Stimulated activated CD8-positive, alpha-beta memory T cell treated with anti-CD3 and anti-CD28 coated beads, Interleukin-2, amount 100 ng/mL, for 48 hours (primary cell): ENCODE data around the gene DGUOK.
"Not testable (repeated sequence)": the region's sequence is repeated elsewhere in the genome, so short reads cannot be mapped to it uniquely, and the experiment has no call there.

Experiments
- DNase-seq, 2 donors: peaks; one replicate each; pipeline ENCODE4 v3.0.0-alpha.2; 2020; ENCODE audit warnings: low read depth in 2 of 2

DGUOK gene

GRCh38 chr2:73920577-73921545, 5.8 kb upstream of the DGUOK start:
- DNase-seq, result peak; percentile 32 to 33

DNA sequence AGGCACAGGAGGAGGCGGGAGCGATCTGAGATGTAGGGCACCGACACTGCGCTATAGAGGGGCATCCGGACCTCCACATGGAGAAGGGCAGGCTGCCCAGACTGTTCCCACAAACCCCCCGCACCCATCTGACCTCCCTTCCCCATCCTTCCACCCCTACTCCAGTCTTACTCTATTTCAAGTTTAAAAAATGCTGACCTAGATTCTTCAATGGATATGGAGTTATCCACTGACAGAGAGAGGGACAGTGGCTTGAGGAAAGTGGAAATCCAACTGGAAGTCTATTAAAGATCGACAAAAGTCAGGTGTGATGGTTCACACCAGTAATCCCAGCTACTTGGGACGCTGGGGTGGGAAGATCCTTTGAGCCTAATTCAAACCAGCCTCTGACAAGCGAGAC, 5.1 kb upstream of the DGUOK start:
- no peak for DNase-seq

DNA sequence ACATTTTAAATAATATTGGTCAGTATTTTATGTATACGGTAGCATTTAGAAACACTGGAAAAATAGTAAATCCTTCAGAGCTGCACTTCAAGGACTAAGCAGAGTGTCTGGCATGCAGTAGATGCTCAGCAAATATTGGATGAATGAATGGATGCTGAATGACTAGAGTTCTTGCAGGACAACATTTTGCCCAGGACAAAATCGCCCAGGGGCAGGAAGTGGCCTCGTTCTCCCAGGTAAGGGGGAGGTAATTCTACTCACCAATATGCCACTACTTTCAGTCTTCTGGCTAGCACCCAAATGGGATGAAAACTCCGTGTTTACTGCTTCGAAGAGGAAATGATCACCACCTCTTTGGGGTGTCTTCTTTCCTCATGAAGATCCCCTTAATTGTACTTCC, 4.0 kb upstream of the DGUOK start:
- DNase-seq, result no peak

DNA sequence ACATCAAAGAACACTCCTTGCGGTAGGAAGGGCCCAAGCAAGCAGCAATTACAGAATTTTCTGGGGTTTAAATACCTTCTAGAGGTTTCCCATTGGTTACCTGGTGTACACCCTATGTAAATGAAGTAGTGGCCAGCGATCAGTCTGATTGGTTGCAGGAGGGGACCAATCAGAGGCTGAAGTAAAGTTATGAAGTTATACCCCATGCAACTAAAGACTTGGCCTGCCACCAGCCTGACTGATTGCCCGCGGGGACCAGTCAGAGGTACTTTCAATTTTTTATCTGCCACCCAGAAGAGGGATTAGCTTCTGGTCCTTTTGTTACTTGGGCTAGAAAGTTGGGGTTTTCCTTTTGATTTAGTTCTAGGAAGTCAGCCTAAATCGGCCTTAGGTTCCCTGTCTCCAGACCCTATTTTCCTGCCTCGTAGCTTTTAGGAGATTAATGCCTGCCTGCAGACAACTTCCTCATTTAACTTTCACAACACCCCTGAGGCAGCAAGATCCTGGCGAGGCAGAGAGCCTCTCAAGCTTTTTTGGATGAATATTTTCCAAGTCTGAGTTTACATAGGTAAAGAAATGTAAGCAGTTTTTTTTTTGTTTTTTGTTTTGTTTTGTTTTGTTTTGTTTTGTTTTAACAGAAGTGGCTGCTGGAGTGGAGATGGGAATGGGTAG, 1.5 kb upstream of the DGUOK start:
- no peak for DNase-seq

GRCh38 chr2:73925853-73926492, 707 bp upstream of the DGUOK start:
- no peak for DNase-seq

- no peak for DNase-seq
Observed at GRCh38 chr2:73927344-73927743, 664 bp downstream of the DGUOK start.

- no peak for DNase-seq
Observed at GRCh38 chr2:73928963-73929347, 2.3 kb downstream of the DGUOK start.

- DNase-seq, result no peak
Observed at GRCh38 chr2:73930386-73930785, 3.7 kb downstream of the DGUOK start.

GRCh38 chr2:73931531-73932500, 5.1 kb downstream of the DGUOK start:
- peak; percentile 7 to 16 for DNase-seq

- no peak for DNase-seq
Observed at GRCh38 chr2:73933194-73933593, 6.5 kb downstream of the DGUOK start.

DNA sequence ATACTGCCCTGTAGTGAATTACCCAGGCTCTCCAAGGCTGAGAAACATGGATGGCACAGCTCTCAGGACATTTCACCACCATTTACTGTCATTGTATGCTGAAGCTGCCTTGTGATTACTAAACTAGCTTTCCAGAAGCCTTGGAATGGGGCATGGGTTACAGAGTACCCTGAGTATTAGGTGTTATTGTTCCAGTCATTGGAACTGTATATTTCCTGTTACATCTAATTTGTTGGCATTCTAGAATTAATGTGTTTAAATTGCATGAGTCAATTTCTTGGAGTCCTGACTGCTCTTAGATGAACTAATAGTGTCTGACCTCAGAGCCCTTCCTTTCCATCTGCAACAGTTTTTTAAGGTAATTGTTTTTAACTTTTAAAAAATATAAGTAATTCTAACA, 9.0 kb downstream of the DGUOK start:
- DNase-seq, result no peak

DNA sequence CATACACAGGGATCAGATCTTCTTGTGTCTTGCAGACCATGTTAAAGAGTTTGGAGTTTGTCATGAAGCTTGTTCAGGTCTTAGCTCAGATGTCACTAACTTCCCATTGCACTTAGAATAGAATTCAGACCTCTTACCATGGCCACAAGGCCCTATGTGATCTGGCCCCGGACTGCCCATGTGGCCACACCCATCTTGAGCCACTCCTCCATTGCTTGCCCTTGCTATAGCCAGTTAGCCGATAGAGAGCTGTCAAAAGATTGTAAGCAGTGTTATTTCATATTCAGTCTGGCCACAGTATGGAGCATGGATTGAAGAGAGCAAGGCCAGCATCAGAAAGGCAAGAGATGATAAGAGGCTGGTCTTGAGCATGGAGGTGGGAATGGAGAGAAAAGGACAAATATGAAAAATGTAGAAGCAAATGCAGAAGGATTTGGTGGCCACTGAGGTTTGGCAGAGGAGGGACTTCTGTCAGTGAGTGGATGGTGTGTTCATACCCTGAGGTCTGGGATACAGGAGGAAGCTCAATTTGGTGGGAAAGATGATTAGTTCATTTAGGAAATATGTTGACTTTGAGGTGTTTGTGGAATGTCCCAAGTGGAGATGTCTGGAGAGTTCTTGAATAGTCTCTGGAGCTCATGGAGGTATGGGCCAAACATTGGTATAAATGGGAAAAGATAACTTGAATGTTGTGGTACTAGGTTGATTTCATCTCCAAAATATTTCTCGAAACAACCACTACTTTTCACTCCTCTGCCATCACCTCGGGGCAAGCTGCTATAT, 10.6 kb downstream of the DGUOK start:
- DNase-seq, result no peak

DNA sequence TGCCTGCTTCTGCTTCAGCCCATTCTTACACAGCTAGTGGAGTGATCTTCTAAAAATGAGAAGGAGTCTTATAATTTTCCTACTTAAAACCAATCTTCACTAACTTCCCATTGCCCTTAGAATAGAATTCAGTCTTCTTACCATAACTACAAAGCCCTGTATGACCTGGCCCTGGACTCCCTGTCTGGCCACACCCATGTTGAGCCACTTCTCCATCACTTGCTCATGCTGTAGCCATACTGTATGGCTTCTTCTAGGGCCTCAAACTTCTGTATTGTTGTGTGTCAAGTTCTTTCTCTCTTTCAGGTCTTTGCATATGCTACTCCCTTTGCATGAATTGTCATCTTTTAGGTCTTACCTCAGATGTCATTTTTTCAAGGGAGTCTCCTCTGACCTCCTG, 11.2 kb downstream of the DGUOK start:
- DNase-seq, result no peak

DNA sequence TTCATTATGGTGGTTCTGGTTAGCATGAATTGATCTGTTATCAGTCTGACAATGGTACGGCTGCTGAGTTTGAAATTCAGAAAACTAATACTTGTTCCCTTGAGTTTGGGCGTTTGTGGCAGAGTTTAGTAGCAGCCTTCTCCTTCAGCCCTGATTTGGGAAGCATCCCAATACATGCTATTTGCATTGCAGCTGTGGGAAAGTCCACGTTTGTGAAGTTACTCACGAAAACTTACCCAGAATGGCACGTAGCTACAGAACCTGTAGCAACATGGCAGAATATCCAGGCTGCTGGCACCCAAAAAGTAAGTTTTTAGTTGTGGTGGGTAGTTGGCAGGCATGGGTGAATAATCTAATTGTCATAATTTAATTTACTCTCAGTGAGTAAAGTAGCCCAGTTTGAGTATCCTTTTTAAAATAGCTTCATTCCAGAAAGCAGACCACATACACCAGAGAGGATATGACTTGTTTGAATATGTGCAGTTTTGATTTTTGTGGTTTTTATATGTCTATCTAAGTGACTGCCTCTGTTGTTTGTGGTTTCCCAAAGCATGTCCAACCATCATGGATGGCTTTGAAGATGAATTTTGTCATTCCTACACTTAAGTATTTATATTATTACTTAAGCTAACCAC, 12.2 kb downstream of the DGUOK start:
- no peak for DNase-seq

- no peak for DNase-seq
Observed at GRCh38 chr2:73939419-73939818, 12.7 kb downstream of the DGUOK start.

DNA sequence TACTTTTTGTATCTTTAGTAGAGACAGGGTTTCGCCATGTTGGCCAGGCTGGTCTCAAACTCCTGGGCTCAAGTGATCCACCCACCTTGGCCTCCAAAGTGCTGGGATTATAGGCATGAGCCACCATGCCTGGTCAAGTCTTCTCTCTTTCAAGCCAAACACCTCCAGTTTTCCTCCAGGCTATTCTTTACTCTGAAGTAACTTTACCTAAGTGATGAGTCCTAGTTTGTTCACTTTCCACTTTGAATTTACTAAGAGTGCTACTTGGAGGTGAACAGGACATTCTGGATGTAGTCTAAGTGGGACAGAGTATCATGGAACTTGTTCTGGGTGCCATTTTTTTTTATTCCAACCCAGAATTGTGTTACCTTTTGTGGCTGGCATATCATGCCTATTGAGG, 13.4 kb downstream of the DGUOK start:
- DNase-seq, result not testable (repeated sequence)

- no peak for DNase-seq
Observed at GRCh38 chr2:73942664-73943063, 16.0 kb downstream of the DGUOK start.

GRCh38 chr2:73944714-73945113, 18.0 kb downstream of the DGUOK start:
- no peak for DNase-seq

GRCh38 chr2:73946215-73946614, 19.5 kb downstream of the DGUOK start:
- no peak for DNase-seq

DNA sequence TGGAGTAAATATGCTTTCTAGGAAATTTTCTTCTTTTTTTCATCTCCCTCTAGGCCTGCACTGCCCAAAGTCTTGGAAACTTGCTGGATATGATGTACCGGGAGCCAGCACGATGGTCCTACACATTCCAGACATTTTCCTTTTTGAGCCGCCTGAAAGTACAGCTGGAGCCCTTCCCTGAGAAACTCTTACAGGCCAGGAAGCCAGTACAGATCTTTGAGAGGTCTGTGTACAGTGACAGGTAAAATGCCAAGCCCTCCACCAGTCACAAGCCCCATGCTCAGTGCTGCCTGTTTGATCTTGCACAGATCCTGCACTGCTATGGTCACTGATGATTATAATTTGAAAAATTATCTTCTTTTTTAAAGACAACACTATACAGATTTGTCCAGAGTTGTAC, 20.0 kb downstream of the DGUOK start:
- no peak for DNase-seq
